T-cell (primary cell): Measurements from ENCODE around the gene RAB38. TPM values are rescaled to one million over a fixed set of nuclear protein-coding genes. Genes with fewer than 3 reads are reported as not detected.

Source experiments
- ATAC-seq, 4 experiments: fragments of 200-7000 bp in 3 of 4; fragments of 150-1000 bp in 1 of 4; cut with Tn5 transposase; replicated peaks in 1 of 4; 1 replicate in 3 of 4; 2 replicates in 1 of 4; pipeline ENCODE4 v1.10.0; 2021; ENCODE audit warnings: moderate library complexity in 3 of 4, mild to moderate bottlenecking in 2 of 4, moderate number of reproducible peaks in 1 of 4
- CTCF ChIA-PET, 2 donors: fragments of 300-600 bp; sonication (Branson Sonifier 250); formaldehyde crosslinking; loops; one replicate each; lab custom pipeline; 2022; ENCODE audit warnings: antibody characterized with exemption in 2 of 2; lab: Charles Lee
- POLR2A ChIA-PET, 2 donors: fragments of 300-600 bp; sonication (Branson Sonifier 250); formaldehyde crosslinking; loops; one replicate each; lab custom pipeline; 2022; ENCODE audit warnings: antibody characterized with exemption in 2 of 2; lab: Charles Lee
- DNase-seq, 35 experiments: peaks; one replicate each; pipeline versions ENCODE4 v3.0.0 to v3.0.0-alpha.2; 2013 to 2023
- H3K27ac ChIP-seq: one replicate; pipeline ENCODE4 v1.5.1; 2013; ENCODE audit warnings: low read length
- H3K27me3 ChIP-seq, 2 experiments: replicated peaks in 1 of 2; 1 replicate in 1 of 2; 2 replicates in 1 of 2; pipeline versions ENCODE4 v1.6.1 to v1.7.0; 2013; ENCODE audit warnings: low read length in 1 of 2, mixed read lengths in 1 of 2; ENCODE audit not compliant: control insufficient read depth in 2 of 2, insufficient read depth in 2 of 2; ENCODE audit errors: extremely low read depth in 1 of 2
- H3K36me3 ChIP-seq, 2 donors: 1 replicate in 1 of 2; 2 replicates in 1 of 2; pipeline versions ENCODE4 v1.6.1 to v1.7.0; 2013; ENCODE audit warnings: low read length in 1 of 2; ENCODE audit not compliant: control insufficient read depth in 2 of 2, insufficient read depth in 1 of 2; ENCODE audit errors: extremely low read depth in 1 of 2
- H3K4me1 ChIP-seq, 2 experiments: 1 replicate in 1 of 2; 2 replicates in 1 of 2; pipeline versions ENCODE4 v1.6.1 to v1.7.0; 2013; ENCODE audit warnings: low read length in 2 of 2, mixed read lengths in 1 of 2; ENCODE audit not compliant: insufficient read depth in 2 of 2, control insufficient read depth in 1 of 2; ENCODE audit errors: extremely low read depth in 1 of 2
- H3K4me3 ChIP-seq, 2 donors: 1 replicate in 1 of 2; 2 replicates in 1 of 2; pipeline versions ENCODE4 v1.5.1 to v1.7.0; 2013; ENCODE audit warnings: mild to moderate bottlenecking in 2 of 2, low read length in 1 of 2, moderate library complexity in 1 of 2; ENCODE audit not compliant: control insufficient read depth in 1 of 2; ENCODE audit errors: extremely low read depth in 1 of 2
- H3K9me3 ChIP-seq: 2 replicates; pipeline ENCODE4 v1.7.0; 2013
- H3K27ac Mint-ChIP-seq, 2 donors: one replicate each; pipeline ENCODE4 v1.8.0; 2020 to 2021; ENCODE audit warnings: mild to moderate bottlenecking in 2 of 2, mixed read lengths in 2 of 2
- H3K27me3 Mint-ChIP-seq, 2 donors: one replicate each; pipeline ENCODE4 v1.8.0; 2021 to 2022; ENCODE audit warnings: mixed read lengths in 2 of 2
- H3K36me3 Mint-ChIP-seq: one replicate; pipeline ENCODE4 v1.8.0; 2021; ENCODE audit warnings: mixed read lengths
- H3K4me1 Mint-ChIP-seq, 3 donors: one replicate each; pipeline ENCODE4 v1.8.0; 2020 to 2022; ENCODE audit warnings: mixed read lengths in 3 of 3, mild to moderate bottlenecking in 1 of 3
- H3K4me3 Mint-ChIP-seq, 3 donors: one replicate each; pipeline ENCODE4 v1.8.0; 2020 to 2022; ENCODE audit warnings: mild to moderate bottlenecking in 3 of 3, mixed read lengths in 3 of 3, moderate library complexity in 3 of 3
- H3K9me3 Mint-ChIP-seq, 3 donors: one replicate each; pipeline ENCODE4 v1.8.0; 2020 to 2022; ENCODE audit warnings: mixed read lengths in 3 of 3
- WGBS: methylation state at CpG from one replicate; pipeline ENCODE4 v1.1.5; 2013; ENCODE audit warnings: missing lambda C conversion rate; ENCODE audit not compliant: insufficient coverage; 5-methylcytosine and 5-hydroxymethylcytosine counted together
- total RNA-seq, 35 experiments: library from RNA in 6 of 35; stranded (reverse) in 6 of 35; fragments of 120-200 nt in 1 of 35; gene quantifications; one replicate each; pipeline versions ENCODE4 v1.2.1 to v1.2.4 and lab custom pipeline; 2013 to 2026

The RAB38 gene
- total RNA-seq, 5 donors from 2014 or later (not counting 1 experiment from before 2014, with no cell fraction given), result 0.20 to 0.98 (median 0.57) TPM

GRCh38 chr11:88151709-88152265 is 23.5 kb downstream of the RAB38 start:
- Mint-ChIP-seq H3K27ac (no peak overlapping the region), H3K36me3 (peaks cover 4% of the 10 kb centered on the region), H3K4me3 (no peak overlapping the region), H3K9me3 (peaks cover 5 to 18% (median 10%) of the 10 kb centered on the region in 3 donors), H3K4me1 (no peaks in the 10 kb centered on the region), H3K27me3 (peaks cover 9 to 12% of the 10 kb centered on the region in 2 donors)
- ChIA-PET CTCF (no interaction called here), POLR2A (interaction anchor here in 1 of 2 donors (0.5 kb wide), 1 partner anchor 35 kb away, joined by 4 read pairs; no protein-coding TSS in a partner anchor)
- ATAC-seq, result no peak
- no peak overlapping the region for H3K27ac ChIP-seq
- peaks cover 0 to 8% of the 10 kb centered on the region in 2 experiments for H3K27me3 ChIP-seq
- no peaks in the 10 kb centered on the region for H3K36me3 ChIP-seq
- H3K4me1 ChIP-seq, result no peaks in the 10 kb centered on the region
- no peaks in the 10 kb centered on the region for H3K9me3 ChIP-seq
- no peak for DNase-seq
- 86% methylated on average over 3 of the region's 5 CpGs for WGBS
- H3K4me3 ChIP-seq, result no peak overlapping the region

DNA sequence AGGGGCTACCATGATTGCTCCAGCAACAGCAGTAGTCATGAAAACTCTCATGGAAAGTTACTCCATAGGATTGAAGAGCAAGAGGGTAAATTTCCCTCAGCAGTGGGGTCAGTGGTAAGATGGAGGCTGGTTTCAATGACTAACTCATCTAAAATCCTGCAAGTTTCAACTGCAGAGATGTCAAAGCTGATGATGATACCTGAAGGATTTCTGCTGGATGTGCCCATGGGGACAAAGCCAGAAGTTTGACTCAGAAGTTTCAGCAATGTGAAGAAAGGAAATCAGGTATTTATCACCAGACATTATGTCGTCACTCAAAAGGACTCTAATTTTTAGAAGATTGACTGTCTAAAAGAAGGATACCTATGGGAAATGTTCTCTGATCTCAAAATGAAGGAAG is 29.1 kb downstream of the RAB38 start:
- Histone ChIP-seq H3K36me3 (no peaks in the 10 kb centered on the region), H3K4me3 (no peak overlapping the region), H3K4me1 (no peaks in the 10 kb centered on the region), H3K9me3 (no peaks in the 10 kb centered on the region), H3K27ac (no peak overlapping the region), H3K27me3 (no peaks in the 10 kb centered on the region)
- no peak for DNase-seq
- Mint-ChIP-seq H3K4me3 (no peak overlapping the region), H3K27me3 (no peaks in the 10 kb centered on the region), H3K4me1 (no peaks in the 10 kb centered on the region), H3K27ac (no peak overlapping the region), H3K9me3 (no peaks in the 10 kb centered on the region), H3K36me3 (no peaks in the 10 kb centered on the region)
- ChIA-PET CTCF (no interaction called here), POLR2A (no interaction called here)
- WGBS, result no CpG with 5 or more reads among the region's 1 CpG
- ATAC-seq, result no peak

DNA sequence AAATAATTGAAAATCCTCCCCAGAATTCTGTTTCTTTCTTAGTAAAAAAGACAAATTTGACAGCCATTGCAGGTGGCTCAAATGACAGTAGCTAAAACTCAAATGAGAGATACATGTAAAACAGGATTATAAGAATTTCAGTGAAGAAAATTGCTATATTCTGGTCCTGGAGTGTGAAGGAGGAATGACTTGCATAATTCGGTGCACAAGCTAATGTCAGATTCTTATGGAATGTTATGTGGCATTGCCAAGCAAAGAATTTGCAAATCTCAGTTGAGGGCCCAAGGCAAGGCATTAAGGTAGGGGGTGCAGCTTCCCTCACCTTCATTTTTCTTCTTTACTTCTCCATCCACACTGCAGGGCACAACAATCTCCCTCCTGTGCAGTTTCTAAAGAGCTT is 35.4 kb downstream of the RAB38 start:
- CTCF ChIA-PET, result no interaction called here
- Mint-ChIP-seq H3K9me3 (no peaks in the 10 kb centered on the region), H3K27me3 (peaks cover 0 to 3% of the 10 kb centered on the region in 2 donors), H3K36me3 (no peaks in the 10 kb centered on the region), H3K27ac (no peak overlapping the region), H3K4me1 (no peaks in the 10 kb centered on the region), H3K4me3 (no peak overlapping the region)
- POLR2A ChIA-PET, result no interaction called here
- no peak for DNase-seq
- no peak for ATAC-seq
- H3K36me3 ChIP-seq, result no peaks in the 10 kb centered on the region
- no peaks in the 10 kb centered on the region for H3K4me1 ChIP-seq
- 83% methylated on average over 1 of the region's 1 CpG for WGBS
- no peak overlapping the region for H3K27ac ChIP-seq
- H3K9me3 ChIP-seq, result no peaks in the 10 kb centered on the region
- H3K27me3 ChIP-seq, result no peaks in the 10 kb centered on the region
- H3K4me3 ChIP-seq, result no peak overlapping the region

DNA sequence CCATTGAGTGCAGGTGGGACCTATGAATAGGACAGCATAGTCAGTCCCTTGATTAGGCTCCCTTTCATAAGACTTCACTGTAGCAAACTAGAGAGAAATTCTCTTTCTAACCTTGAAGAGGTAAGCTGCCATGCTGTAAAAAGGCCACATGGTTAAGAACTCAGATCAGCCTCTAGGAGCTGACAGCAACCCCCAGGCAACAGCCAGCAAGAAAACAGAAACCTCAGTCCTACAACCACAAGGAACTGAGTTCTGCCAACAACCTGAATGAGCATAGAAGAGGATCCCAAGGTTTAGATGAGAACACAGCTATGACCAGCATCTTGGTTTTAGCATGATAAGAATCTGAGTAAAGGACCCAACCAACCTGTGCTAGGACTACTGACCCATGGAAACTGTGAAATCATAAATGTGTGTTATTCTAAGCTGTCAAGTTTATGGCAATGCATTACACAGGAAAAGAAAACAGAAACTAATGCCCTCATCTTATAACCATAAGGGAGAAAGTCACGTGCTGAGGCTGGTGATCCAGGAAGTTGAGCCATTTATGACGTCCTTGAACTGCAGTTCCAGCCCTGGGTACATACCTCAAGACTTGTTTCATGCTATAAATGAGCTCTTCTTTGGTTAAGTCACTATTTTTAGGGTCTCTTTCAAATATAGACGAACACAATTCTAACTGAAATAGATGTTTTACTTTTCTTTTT is 43.3 kb downstream of the RAB38 start:
- WGBS, result 7% methylated on average over 2 of the region's 3 CpGs

DNA sequence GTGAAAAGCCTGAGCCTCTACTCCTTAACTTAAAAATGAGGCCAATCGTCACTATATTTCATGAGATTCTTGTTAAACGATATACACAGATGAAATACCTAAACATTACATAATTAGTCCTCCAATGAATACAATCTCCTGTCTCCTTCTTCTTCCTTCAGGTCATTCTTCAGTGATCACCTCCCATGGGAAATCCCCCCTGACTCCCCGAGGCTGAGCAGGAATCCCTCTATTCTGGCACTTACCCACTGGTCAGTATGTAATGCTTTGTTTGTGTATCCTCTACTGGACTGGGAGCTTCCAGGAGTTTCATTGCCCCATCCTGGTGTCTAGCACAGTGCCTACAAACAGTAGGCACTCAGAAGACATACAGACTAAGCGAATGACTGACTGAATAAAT is 52.3 kb downstream of the RAB38 start:
- CTCF ChIA-PET, result no interaction called here

More for the DNA sequence above, 43.3 kb downstream of the RAB38 start:
- ATAC-seq, result no peak
- DNase-seq, result no peak
- Mint-ChIP-seq H3K9me3 (peaks cover 0 to 9% (median 0%) of the 10 kb centered on the region in 3 donors), H3K4me3 (no peak overlapping the region), H3K4me1 (no peaks in the 10 kb centered on the region), H3K36me3 (no peaks in the 10 kb centered on the region), H3K27me3 (peaks cover 0 to 8% of the 10 kb centered on the region in 2 donors), H3K27ac (no peak overlapping the region)
- H3K27me3 ChIP-seq, result no peaks in the 10 kb centered on the region
- H3K9me3 ChIP-seq, result no peaks in the 10 kb centered on the region
- no peak overlapping the region for H3K4me3 ChIP-seq
- no peaks in the 10 kb centered on the region for H3K36me3 ChIP-seq
- H3K4me1 ChIP-seq, result no peaks in the 10 kb centered on the region
- H3K27ac ChIP-seq, result no peak overlapping the region
- POLR2A ChIA-PET, result no interaction called here
- CTCF ChIA-PET, result no interaction called here

GRCh38 chr11:88119561-88119960 is 55.7 kb downstream of the RAB38 start:
- CTCF ChIA-PET, result no interaction called here

More for the DNA sequence above, 52.3 kb downstream of the RAB38 start:
- H3K27ac Mint-ChIP-seq, result no peak overlapping the region
- POLR2A ChIA-PET, result no interaction called here
- H3K27me3 Mint-ChIP-seq, result peaks cover 0 to 7% of the 10 kb centered on the region in 2 donors
- 95% methylated on average over 2 of the region's 4 CpGs for WGBS
- H3K9me3 ChIP-seq, result no peaks in the 10 kb centered on the region
- no peaks in the 10 kb centered on the region for H3K27me3 ChIP-seq
- H3K4me1 ChIP-seq, result no peaks in the 10 kb centered on the region
- H3K4me3 Mint-ChIP-seq, result no peak overlapping the region
- no peaks in the 10 kb centered on the region for H3K36me3 Mint-ChIP-seq
- DNase-seq (no peak), ATAC-seq (no peak)
- H3K27ac ChIP-seq, result no peak overlapping the region
- H3K4me1 Mint-ChIP-seq, result no peaks in the 10 kb centered on the region
- H3K4me3 ChIP-seq, result no peak overlapping the region
- peaks cover 0 to 3% (median 0%) of the 10 kb centered on the region in 3 donors for H3K9me3 Mint-ChIP-seq
- H3K36me3 ChIP-seq, result no peaks in the 10 kb centered on the region

More at GRCh38 chr11:88119561-88119960, 55.7 kb downstream of the RAB38 start:
- Histone ChIP-seq H3K4me3 (no peak overlapping the region), H3K36me3 (no peaks in the 10 kb centered on the region), H3K27ac (no peak overlapping the region), H3K27me3 (no peaks in the 10 kb centered on the region), H3K9me3 (no peaks in the 10 kb centered on the region), H3K4me1 (no peaks in the 10 kb centered on the region)
- 100% methylated on average over 1 of the region's 2 CpGs for WGBS
- POLR2A ChIA-PET, result interaction anchor here in 1 of 2 donors (0.6 to 0.7 kb wide), 2 partner anchors 8 to 10 kb away, joined by 3 to 8 read pairs; no protein-coding TSS in a partner anchor
- Mint-ChIP-seq H3K4me3 (no peak overlapping the region), H3K4me1 (no peaks in the 10 kb centered on the region), H3K27ac (no peak overlapping the region), H3K9me3 (no peaks in the 10 kb centered on the region), H3K27me3 (peaks cover 0 to 4% of the 10 kb centered on the region in 2 donors), H3K36me3 (no peaks in the 10 kb centered on the region)
- no peak for DNase-seq
- no peak for ATAC-seq
